GM23248 (cell line): ENCODE data around the gene ELF4. TPM values are rescaled to one million over a fixed set of nuclear protein-coding genes. Genes with fewer than 3 reads are reported as not detected.

Experiments used
- DNase-seq: peaks from one replicate; pipeline ENCODE4 v3.0.0-alpha.2; 2015
- H2AFZ ChIP-seq: fragments of 200-600 bp; sonication (generic); 2 replicates; pipeline ENCODE4 v1.6.1; 2016; ENCODE audit warnings: antibody characterized with exemption
- H3F3A ChIP-seq: fragments of 200-600 bp; sonication (generic); 2 replicates; pipeline ENCODE4 v1.6.1; 2016; ENCODE audit warnings: mild to moderate bottlenecking, antibody characterized with exemption, mixed run types; ENCODE audit not compliant: insufficient read depth
- H3K27ac ChIP-seq: fragments of 200-600 bp; sonication (generic); 2 replicates; pipeline ENCODE4 v1.5.1; 2016; ENCODE audit warnings: mild to moderate bottlenecking
- H3K27me3 ChIP-seq: fragments of 200-600 bp; sonication (generic); replicated peaks from 2 replicates; pipeline ENCODE4 v1.6.1; 2016; ENCODE audit warnings: mild to moderate bottlenecking; ENCODE audit not compliant: insufficient read depth
- H3K36me3 ChIP-seq: fragments of 200-600 bp; sonication (generic); 2 replicates; pipeline ENCODE4 v1.6.1; 2016; ENCODE audit warnings: low read depth, mild to moderate bottlenecking
- H3K4me1 ChIP-seq: fragments of 200-600 bp; sonication (generic); 2 replicates; pipeline ENCODE4 v1.6.1; 2016; ENCODE audit warnings: mild to moderate bottlenecking; ENCODE audit not compliant: insufficient read depth
- H3K4me2 ChIP-seq: fragments of 200-600 bp; sonication (generic); one replicate; pipeline ENCODE4 v1.6.1; 2016; ENCODE audit warnings: mild to moderate bottlenecking; ENCODE audit not compliant: unreplicated experiment
- H3K4me3 ChIP-seq: fragments of 200-600 bp; sonication (generic); 2 replicates; pipeline ENCODE4 v1.5.1; 2016; ENCODE audit warnings: mild to moderate bottlenecking
- H3K79me2 ChIP-seq: fragments of 200-600 bp; sonication (generic); 2 replicates; pipeline ENCODE4 v1.6.1; 2016; ENCODE audit warnings: mild to moderate bottlenecking; ENCODE audit not compliant: insufficient read depth
- H3K9ac ChIP-seq: fragments of 200-600 bp; sonication (generic); 2 replicates; pipeline ENCODE4 v1.6.1; 2016; ENCODE audit warnings: mild to moderate bottlenecking
- H3K9me2 ChIP-seq: fragments of 200-600 bp; sonication (generic); 2 replicates; pipeline ENCODE4 v1.6.1; 2016; ENCODE audit warnings: mixed run types, mild to moderate bottlenecking, moderate library complexity; ENCODE audit not compliant: insufficient read depth
- H3K9me3 ChIP-seq: fragments of 200-600 bp; sonication (generic); one replicate; pipeline ENCODE4 v1.6.1; 2017; ENCODE audit warnings: low read depth
- H4K20me1 ChIP-seq: fragments of 200-600 bp; sonication (generic); 2 replicates; pipeline ENCODE4 v1.6.0; 2016; ENCODE audit not compliant: insufficient read depth
- EZH2 ChIP-seq: fragments of 200-600 bp; sonication (generic); IDR thresholded peaks from 2 replicates; pipeline ENCODE4 v1.6.1; 2018; ENCODE audit warnings: antibody characterized with exemption, mild to moderate bottlenecking; ENCODE audit not compliant: insufficient read depth, poor library complexity, severe bottlenecking
- EZH2phosphoT487 ChIP-seq: fragments of 200-600 bp; sonication (generic); IDR thresholded peaks from 2 replicates; pipeline ENCODE4 v1.6.1; 2018; ENCODE audit warnings: antibody characterized with exemption, moderate library complexity, mild to moderate bottlenecking, low read depth; ENCODE audit not compliant: insufficient read depth
- WGBS, 2 experiments: methylation state at CpG; one replicate each; pipeline ENCODE4 v1.1.6; 2015 to 2017; ENCODE audit warnings: low lambda C conversion rate in 2 of 2, low coverage in 1 of 2; ENCODE audit errors: missing lambda C conversion rate in 2 of 2; 5-methylcytosine and 5-hydroxymethylcytosine counted together
- in situ Hi-C: fragments of 300-500 bp; cut with MboI; formaldehyde crosslinking; loops from 2 replicates; pipeline ENCODE4 v1.15.0; 2020
- polyA plus RNA-seq: library from polyadenylated mRNA; unstranded; fragments of >200 nt; fragmentation: Nextera tagmentation; extraction: Ambion mirVana; gene quantifications from 2 replicates; pipeline ENCODE4 v1.2.1, GENCODE V29; 2016
- total RNA-seq: library from RNA; depleted of rRNA; stranded (reverse); fragments of >200 nt; shearing (Covaris generic); gene quantifications from 2 replicates; pipeline ENCODE4 v1.2.3, GENCODE V29; 2014

Gene ELF4
- total and polyA plus RNA-seq, 2 experiments from 2014 or later: 9.4 to 16.5 TPM

DNA sequence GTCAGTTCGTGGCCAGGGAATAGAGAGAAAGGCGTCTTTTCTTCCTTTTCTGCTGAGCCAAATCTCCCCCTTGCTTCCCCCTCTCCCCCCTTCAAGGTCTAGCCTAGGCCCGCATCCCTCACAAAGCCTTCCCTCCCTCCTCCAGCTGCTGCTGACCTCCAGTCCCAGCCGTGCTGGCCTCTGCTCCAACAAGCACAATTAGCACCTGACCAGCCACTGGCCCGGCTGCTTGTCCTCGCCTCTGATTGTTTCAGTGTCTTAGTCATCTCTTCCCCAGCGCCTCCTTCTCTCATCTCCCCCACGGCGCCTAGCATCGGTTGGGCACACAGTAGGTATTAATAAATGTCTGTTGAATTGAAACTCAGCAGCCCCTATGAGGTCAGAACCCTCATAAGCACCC is 4.2 kb downstream of the ELF4 start:
- peaks cover 11% of the 10 kb centered on the region for H3K4me1 ChIP-seq
- H3K9me3 ChIP-seq: no peaks in the 10 kb centered on the region
- DNase-seq: peak; percentile 44
- no peak overlapping the region for H3K27ac ChIP-seq
- H3K4me3 ChIP-seq: no peak overlapping the region
- H4K20me1 ChIP-seq: no peaks in the 10 kb centered on the region
- H3K4me2 ChIP-seq: no peak overlapping the region
- H2AFZ ChIP-seq: no peak overlapping the region
- H3K79me2 ChIP-seq: peaks cover 89% of the 10 kb centered on the region
- in situ Hi-C loops: no loop called here
- H3K9me2 ChIP-seq: no peaks in the 10 kb centered on the region
- H3K27me3 ChIP-seq: no peaks in the 10 kb centered on the region
- no peak overlapping the region for H3K9ac ChIP-seq
- no peaks in the 10 kb centered on the region for H3K36me3 ChIP-seq
- 41 to 46% methylated on average over 7 to 10 of the region's 10 CpGs for WGBS, 2 experiments
- TF ChIP-seq EZH2phosphoT487 (no peak), EZH2 (no peak)
- H3F3A ChIP-seq: no peaks in the 10 kb centered on the region

DNA sequence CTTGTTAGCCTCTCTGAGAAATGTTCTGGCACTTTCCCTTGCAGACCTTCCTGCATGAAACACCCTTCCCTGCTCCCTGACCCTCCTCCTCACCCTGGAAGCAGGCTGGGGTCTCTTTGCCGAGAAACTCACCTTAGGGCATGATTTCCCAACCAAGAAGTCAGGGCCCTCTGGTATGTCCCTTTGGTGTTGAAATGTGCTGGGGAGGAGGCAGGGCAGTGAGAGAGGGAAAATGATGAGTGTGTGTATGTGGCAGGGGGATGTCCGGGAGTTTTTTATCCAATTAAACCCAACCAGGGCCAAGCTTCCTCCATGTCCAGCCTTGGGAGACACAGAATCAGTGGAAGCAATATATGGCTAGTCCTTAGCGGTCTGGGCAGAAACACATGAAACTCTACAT is 5.1 kb downstream of the ELF4 start:
- Histone ChIP-seq H3F3A (peaks cover 4% of the 10 kb centered on the region; the same call in 1 of the 2 replicates), H4K20me1 (0 out of 2 replicates have a peak, but pooled peaks cover 3% of the 10 kb centered on the region), H2AFZ (no peak overlapping the region), H3K4me2 (no peak overlapping the region), H3K27me3 (no peaks in the 10 kb centered on the region), H3K27ac (no peak overlapping the region), H3K9ac (no peak overlapping the region), H3K4me1 (peaks cover 16% of the 10 kb centered on the region), H3K4me3 (no peak overlapping the region), H3K36me3 (no peaks in the 10 kb centered on the region), H3K9me2 (no peaks in the 10 kb centered on the region), H3K79me2 (peaks cover 96% of the 10 kb centered on the region), H3K9me3 (no peaks in the 10 kb centered on the region)
- in situ Hi-C loops: no loop called here
- peak; percentile 17 for DNase-seq
- TF ChIP-seq EZH2 (no peak), EZH2phosphoT487 (no peak)
- 56 to 71% methylated on average over 2 to 3 of the region's 3 CpGs for WGBS, 2 experiments

DNA sequence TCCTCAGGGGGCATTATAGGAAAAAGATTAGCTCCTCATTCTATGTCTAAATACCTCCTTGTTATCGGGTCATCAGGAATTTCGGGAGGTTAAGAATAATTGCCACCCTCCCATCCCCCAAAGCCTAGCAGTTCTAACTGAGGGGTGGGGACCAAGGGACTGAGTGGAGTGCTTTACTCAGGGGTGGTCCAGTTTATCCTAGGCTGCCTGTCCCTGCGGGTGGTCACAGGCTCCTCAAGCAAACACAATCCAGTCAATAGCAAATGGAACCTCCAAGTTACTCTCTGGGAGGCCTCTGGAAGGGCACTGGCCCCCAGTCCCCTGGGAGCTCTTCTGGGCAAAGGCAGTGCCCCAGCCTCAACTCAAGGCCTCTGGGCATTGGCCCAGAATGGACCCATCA is 6.7 kb downstream of the ELF4 start:
- H3K9me3 ChIP-seq: no peaks in the 10 kb centered on the region
- peaks cover 98% of the 10 kb centered on the region for H3K79me2 ChIP-seq
- WGBS, 2 experiments: 42 to 100% methylated on average over 2 of the region's 3 CpGs
- in situ Hi-C loops: no loop called here
- H2AFZ ChIP-seq: no peak overlapping the region
- no peak overlapping the region for H3K4me3 ChIP-seq
- no peak for TF ChIP-seq EZH2
- TF ChIP-seq EZH2phosphoT487: no peak
- H3K9ac ChIP-seq: no peak overlapping the region
- H3K36me3 ChIP-seq: no peaks in the 10 kb centered on the region
- no peak overlapping the region for H3K4me2 ChIP-seq
- H3K27ac ChIP-seq: no peak overlapping the region
- H3K9me2 ChIP-seq: no peaks in the 10 kb centered on the region
- peaks cover 11% of the 10 kb centered on the region for H3F3A ChIP-seq
- peaks cover 23% of the 10 kb centered on the region for H3K4me1 ChIP-seq
- no peak for DNase-seq
- H4K20me1 ChIP-seq: 0 out of 2 replicates have a peak, but pooled peaks cover 3% of the 10 kb centered on the region
- H3K27me3 ChIP-seq: no peaks in the 10 kb centered on the region

DNA sequence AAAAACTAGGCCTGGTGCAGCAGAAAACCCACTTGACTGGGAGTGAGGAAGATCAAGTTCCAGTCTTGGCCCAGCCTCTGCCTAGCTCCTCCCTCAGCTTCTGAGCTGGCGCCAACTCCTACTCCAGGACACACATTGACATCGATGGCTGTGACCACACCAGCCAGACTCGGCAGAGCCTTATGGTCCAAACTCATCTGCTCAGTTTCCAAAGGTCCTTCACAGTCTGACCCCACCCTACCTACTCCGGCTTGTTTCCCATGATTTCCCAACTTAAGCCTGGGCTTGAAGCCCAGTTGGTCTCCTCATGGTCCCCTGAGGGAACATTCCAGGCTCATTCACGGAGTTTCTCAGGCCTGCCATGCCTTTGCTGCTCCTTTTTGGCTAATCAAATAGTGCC is 10.1 kb downstream of the ELF4 start:
- H3F3A ChIP-seq: peaks cover 11% of the 10 kb centered on the region
- peak overlapping the region; percentile 89 for H3K27ac ChIP-seq
- DNase-seq: peak; percentile 85
- TF ChIP-seq EZH2phosphoT487: no peak
- no peak for TF ChIP-seq EZH2
- in situ Hi-C loops: no loop called here
- H3K4me3 ChIP-seq: no peak overlapping the region
- no peaks in the 10 kb centered on the region for H3K9me3 ChIP-seq
- H3K9me2 ChIP-seq: no peaks in the 10 kb centered on the region
- WGBS, 2 experiments: 8 to 12% methylated on average over 4 to 5 of the region's 5 CpGs
- H3K36me3 ChIP-seq: no peaks in the 10 kb centered on the region
- peak overlapping the region; percentile 57 for H3K4me2 ChIP-seq
- 0 out of 2 replicates have a peak, but pooled peaks cover 3% of the 10 kb centered on the region for H4K20me1 ChIP-seq
- H2AFZ ChIP-seq: no peak overlapping the region
- peak overlapping the region; percentile 55 for H3K9ac ChIP-seq
- H3K79me2 ChIP-seq: peaks cover 98% of the 10 kb centered on the region
- H3K4me1 ChIP-seq: peaks cover 12% of the 10 kb centered on the region
- no peaks in the 10 kb centered on the region for H3K27me3 ChIP-seq

DNA sequence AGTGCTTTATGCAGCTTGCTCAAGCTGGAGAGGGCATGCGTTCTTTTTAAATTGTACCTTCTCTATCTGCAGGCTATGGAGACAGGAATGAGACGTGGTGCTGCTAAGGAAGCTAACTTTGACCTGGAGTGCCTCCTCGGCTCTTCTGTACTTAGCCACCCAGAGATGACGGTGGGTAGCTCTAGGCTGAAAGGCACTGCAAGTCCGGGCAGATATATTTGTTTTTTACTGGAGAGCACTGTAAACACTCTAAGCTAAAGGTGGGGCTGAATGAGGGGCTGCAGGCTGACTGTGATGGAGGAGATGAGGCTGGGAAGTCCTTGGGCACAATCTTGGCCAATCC is 12.1 kb downstream of the ELF4 start:
- Histone ChIP-seq H3K27ac (no peak overlapping the region), H3K9me2 (no peaks in the 10 kb centered on the region), H3K9me3 (no peaks in the 10 kb centered on the region), H3F3A (peaks cover 11% of the 10 kb centered on the region), H3K27me3 (no peaks in the 10 kb centered on the region), H3K79me2 (peaks cover 98% of the 10 kb centered on the region), H2AFZ (no peak overlapping the region), H3K9ac (no peak overlapping the region), H3K4me2 (no peak overlapping the region), H3K36me3 (no peaks in the 10 kb centered on the region), H3K4me3 (no peak overlapping the region), H3K4me1 (peaks cover 12% of the 10 kb centered on the region), H4K20me1 (0 out of 2 replicates have a peak, but pooled peaks cover 3% of the 10 kb centered on the region)
- WGBS, 2 experiments: 65 to 81% methylated on average over 5 of the region's 5 CpGs
- TF ChIP-seq EZH2phosphoT487 (no peak), EZH2 (no peak)
- in situ Hi-C loops: no loop called here
- no peak for DNase-seq
